Subcutaneous adipose tissue (tissue), 4 donors: ENCODE measurements around the gene UBAC2. TPM values are rescaled to one million over a fixed set of nuclear protein-coding genes. Genes with fewer than 3 reads are reported as not detected.

ENCODE experiments used
- CTCF ChIP-seq: fragments of 450-650 bp; IDR thresholded peaks from one replicate; pipeline ENCODE4 v1.5.1; 2016; ENCODE audit warnings: low read depth, mild to moderate bottlenecking, control low read depth, antibody characterized with exemption, moderate library complexity
- total RNA-seq, 4 donors: library from RNA; depleted of rRNA; stranded (reverse); fragments of >200 nt; gene quantifications; one replicate each; pipeline ENCODE4 v1.1.0, GENCODE V29; 2016

Gene UBAC2
- total RNA-seq, 4 donors from 2014 or later = 47.4 to 73.3 (median 65.8) TPM

- no peak for TF ChIP-seq CTCF
Measured at GRCh38 chr13:99408703-99409000, 208.0 kb downstream of the UBAC2 start.

GRCh38 chr13:99412856-99413255 lies 212.2 kb downstream of the UBAC2 start:
- no peak for TF ChIP-seq CTCF

- TF ChIP-seq CTCF = no peak
Measured at GRCh38 chr13:99414048-99414995, 213.7 kb downstream of the UBAC2 start.

GRCh38 chr13:99415014-99415650 lies 214.5 kb downstream of the UBAC2 start:
- TF ChIP-seq CTCF = no peak

- TF ChIP-seq CTCF = no peak
Measured at GRCh38 chr13:99415851-99416331, 215.2 kb downstream of the UBAC2 start.

GRCh38 chr13:99416411-99417121 lies 215.9 kb downstream of the UBAC2 start:
- no peak for TF ChIP-seq CTCF
